K562 (cell line): ENCODE results near the gene CAPRIN2. TPM values are rescaled to one million over a fixed set of nuclear protein-coding genes. Genes with fewer than 3 reads are reported as not detected.

ENCODE experiments used
- ATAC-seq: fragments of 200-7000 bp; cut with Tn5 transposase; 3 replicates; pipeline ENCODE4 v1.9.1; 2020; ENCODE audit warnings: moderate library complexity
- BruUV-seq: library from RNA; stranded (reverse); fragments of 400-500 nt; replicated peaks from 2 replicates; lab custom pipeline; 2021; lab: Mats Ljungman, UMichigan
- CTCF ChIA-PET: fragments of 300-600 bp; formaldehyde crosslinking; extraction: SDS; loops from one replicate; lab custom pipeline; 2021; ENCODE audit warnings: low intra/inter-chr PET ratio; lab: Yijun Ruan, JAX
- POLR2A ChIA-PET: fragments of 300-600, 350-650 bp; sonication (Branson Sonifier 250); formaldehyde crosslinking; extraction: SDS; loops from one replicate; lab custom pipeline; 2021; ENCODE audit warnings: antibody characterized with exemption, inconsistent platforms; lab: Yijun Ruan, JAX
- DNase-seq, 4 experiments: peaks; one replicate each; pipeline versions ENCODE4 v3.0.0 to v3.0.0-alpha.2; 2011 to 2018; ENCODE audit warnings: low spot score in 3 of 4, mixed read lengths in 3 of 4; ENCODE audit errors: extremely low read depth in 1 of 4
- FAIRE-seq: peaks from 2 replicates; lab custom pipeline; 2011; peaks lifted over from hg19 to GRCh38; lab: Jason Lieb, UNC
- H2AFZ ChIP-seq: 2 replicates; pipeline ENCODE4 v1.6.0; 2011; ENCODE audit warnings: low read depth, low read length, control low read depth, inconsistent platforms
- H3K27ac ChIP-seq: fragments of 200-600 bp; 3 replicates; pipeline ENCODE4 v1.8.0; 2011; ENCODE audit warnings: low read depth, mild to moderate bottlenecking, control low read depth, inconsistent platforms, low read length, moderate library complexity, mixed read lengths; ENCODE audit errors: extremely low read depth
- H3K27me3 ChIP-seq, 2 experiments: fragments of 300-600 bp in 1 of 2; 2 replicates in 1 of 2; 3 replicates in 1 of 2; pipeline versions ENCODE4 v1.6.0 to v1.8.0; 2011; ENCODE audit warnings: inconsistent platforms in 2 of 2, low read length in 2 of 2, mild to moderate bottlenecking in 1 of 2, mixed read lengths in 1 of 2, moderate library complexity in 1 of 2; ENCODE audit not compliant: control insufficient read depth in 2 of 2, insufficient read depth in 2 of 2
- H3K36me3 ChIP-seq: fragments of 300-600 bp; 3 replicates; pipeline ENCODE4 v1.8.0; 2011; ENCODE audit warnings: mild to moderate bottlenecking, low read length, inconsistent platforms; ENCODE audit not compliant: control insufficient read depth, insufficient read depth
- H3K4me1 ChIP-seq, 2 experiments: fragments of 200-600 bp in 1 of 2; replicated peaks in 1 of 2; 2 replicates in 1 of 2; 3 replicates in 1 of 2; pipeline versions ENCODE4 v1.5.1 to v1.8.0; 2011; ENCODE audit warnings: inconsistent platforms in 2 of 2, low read length in 2 of 2, mild to moderate bottlenecking in 1 of 2, mixed read lengths in 1 of 2, moderate library complexity in 1 of 2; ENCODE audit not compliant: control insufficient read depth in 2 of 2, insufficient read depth in 2 of 2
- H3K4me2 ChIP-seq: 2 replicates; pipeline ENCODE4 v1.6.1; 2011; ENCODE audit warnings: low read length, control low read depth, inconsistent platforms, mixed read lengths; ENCODE audit not compliant: insufficient read depth
- H3K4me3 ChIP-seq: fragments of 200-600 bp; sonication (generic), shearing (Covaris generic); 2 replicates; pipeline ENCODE4 v1.5.1; 2016; ENCODE audit warnings: control low read depth, inconsistent platforms
- H3K79me2 ChIP-seq: fragments of 200-600 bp; 3 replicates; pipeline ENCODE4 v1.8.0; 2011; ENCODE audit warnings: low read length, inconsistent platforms; ENCODE audit not compliant: control insufficient read depth, insufficient read depth
- H3K9ac ChIP-seq, 2 experiments: 2 replicates each; pipeline versions ENCODE4 v1.6.0 to v1.6.1; 2011; ENCODE audit warnings: low read depth in 2 of 2, low read length in 2 of 2, control low read depth in 1 of 2, inconsistent platforms in 1 of 2, mild to moderate bottlenecking in 1 of 2, mixed read lengths in 1 of 2; ENCODE audit not compliant: insufficient read depth in 1 of 2
- H3K9me1 ChIP-seq: one replicate; pipeline ENCODE4 v1.6.0; 2011; ENCODE audit warnings: inconsistent platforms, mild to moderate bottlenecking, low read length, moderate library complexity; ENCODE audit not compliant: control insufficient read depth, insufficient read depth
- H3K9me3 ChIP-seq: replicated peaks from 2 replicates; pipeline ENCODE4 v1.5.1; 2011; ENCODE audit warnings: low read depth, low read length, inconsistent platforms; ENCODE audit not compliant: control insufficient read depth, insufficient read depth
- H4K20me1 ChIP-seq: replicated peaks from 2 replicates; pipeline ENCODE4 v1.6.1; 2011; ENCODE audit warnings: low read length, inconsistent platforms, mixed read lengths; ENCODE audit not compliant: control insufficient read depth, insufficient read depth
- CREM ChIP-seq: IDR thresholded peaks from 2 replicates; pipeline ENCODE4 v1.6.1; 2014; ENCODE audit warnings: antibody characterized with exemption, low read depth
- KDM1A ChIP-seq, 2 experiments: fragments of 450-650 bp; IDR thresholded peaks; 2 replicates each; pipeline ENCODE4 v1.6.1; 2016; ENCODE audit warnings: mild to moderate bottlenecking in 2 of 2
- KLF16 ChIP-seq: IDR thresholded peaks from 2 replicates; pipeline ENCODE4 v1.6.1; 2016; ENCODE audit warnings: antibody characterized with exemption
- MTA3 ChIP-seq: fragments of 450-650 bp; formaldehyde crosslinking; IDR thresholded peaks from 2 replicates; pipeline ENCODE4 v1.6.1; 2017; ENCODE audit warnings: mild to moderate bottlenecking, borderline replicate concordance
- NRF1 ChIP-seq, 2 experiments: fragments of 450-650 bp; IDR thresholded peaks in 1 of 2; conservative IDR thresholded peaks in 1 of 2; 2 replicates each; pipeline ENCODE4 v1.6.1; 2014; ENCODE audit warnings: mild to moderate bottlenecking in 2 of 2
- POLR2G ChIP-seq: fragments of 200-400 bp; formaldehyde crosslinking; IDR thresholded peaks from 2 replicates; pipeline ENCODE4 v1.6.1; 2017; ENCODE audit warnings: low read depth, mild to moderate bottlenecking, antibody characterized with exemption, low read length, moderate library complexity
- PRMT5 ChIP-seq: sonication (generic); formaldehyde crosslinking; IDR thresholded peaks from 2 replicates; pipeline ENCODE4 v1.5.0; 2020; ENCODE audit warnings: missing genetic modification reagents
- RBM39 ChIP-seq: fragments of 200-400 bp; formaldehyde crosslinking; optimal IDR thresholded peaks from 2 replicates; pipeline ENCODE3; 2018; ENCODE audit warnings: low read depth, low read length
- SMARCC2 ChIP-seq: fragments of 450-650 bp; IDR thresholded peaks from 2 replicates; pipeline ENCODE4 v1.6.1; 2017; ENCODE audit warnings: antibody characterized with exemption, moderate library complexity, mild to moderate bottlenecking, low read depth
- ZBTB7A ChIP-seq: IDR thresholded peaks from 2 replicates; pipeline ENCODE4 v1.6.1; 2011; ENCODE audit warnings: low read depth, mild to moderate bottlenecking, low read length, moderate library complexity, borderline replicate concordance; ENCODE audit not compliant: control insufficient read depth
- ZNF311 ChIP-seq: fragments of 250-450 bp; sonication (Bioruptor Pico); IDR thresholded peaks from 2 replicates; pipeline ENCODE4 v1.4.0; 2020; ENCODE audit warnings: mild to moderate bottlenecking, moderate library complexity
- WGBS: fragments of 100-300 bp; shearing (Covaris generic); methylation state at CpG from one replicate; pipeline ENCODE4 v1.1.6; 2016; ENCODE audit warnings: low coverage, mixed read lengths; ENCODE audit not compliant: insufficient coverage; ENCODE audit errors: missing lambda C conversion rate; 5-methylcytosine and 5-hydroxymethylcytosine counted together
- in situ Hi-C: fragments of 300-500 bp; cut with MboI; formaldehyde crosslinking; loops from 4 replicates; pipeline ENCODE4 v1.15.0; 2018; ENCODE audit warnings: inconsistent platforms, mixed read lengths
- intact Hi-C: fragments of 100-400 bp; cut with micrococcal nuclease; formaldehyde crosslinking; loops from 2 replicates; pipeline ENCODE4 v1.14.2; 2022
- polyA plus RNA-seq, 8 experiments: library from polyadenylated mRNA; depleted of rRNA in 4 of 8; stranded (reverse) in 5 of 8; unstranded in 3 of 8; fragments of >200 nt; fragmentation: Nextera tagmentation in 2 of 8; fragmentation: Illumina TruSeq in 1 of 8; extraction: Ambion mirVana in 2 of 8; extraction: Trizol in 1 of 8; gene quantifications; 2 replicates each; pipeline versions ENCODE4 v1.2.1 to v1.2.3, GENCODE V29; 2011 to 2014; ENCODE audit warnings: inconsistent platforms in 1 of 8, missing spikeins in 1 of 8
- total RNA-seq, 7 experiments: library from RNA; depleted of rRNA in 6 of 7; stranded (reverse); fragments of >200 nt in 6 of 7; fragmentation: Illumina TruSeq in 2 of 7; extraction: Trizol in 2 of 7; gene quantifications; 2 replicates each; pipeline versions ENCODE4 v1.2.1 to v1.2.3, GENCODE V29; 2011 to 2021; ENCODE audit warnings: low replicate concordance in 1 of 7
- TF ChIP-seq, protein P1 (sequence below), 2 experiments: IDR thresholded peaks; 2 replicates each; pipeline ENCODE4 v1.6.1; 2011; ENCODE audit warnings: borderline replicate concordance in 1 of 2, control low read depth in 1 of 2, low read depth in 1 of 2, low read length in 1 of 2, mild to moderate bottlenecking in 1 of 2, mixed read lengths in 1 of 2, moderate library complexity in 1 of 2; ENCODE audit not compliant: insufficient read depth in 1 of 2, insufficient read length in 1 of 2, poor library complexity in 1 of 2, severe bottlenecking in 1 of 2; ENCODE audit errors: extremely low read depth in 1 of 2
- TF ChIP-seq, protein P2 (sequence below): fragments of 450-650 bp; formaldehyde crosslinking; IDR thresholded peaks from 2 replicates; pipeline ENCODE4 v1.4.0; 2020; ENCODE audit warnings: mild to moderate bottlenecking, moderate library complexity
- TF ChIP-seq, protein P3 (sequence below): sonication (generic); formaldehyde crosslinking; IDR thresholded peaks from 2 replicates; pipeline ENCODE4 v1.8.0; 2023; ENCODE audit warnings: mild to moderate bottlenecking, missing genetic modification reagents

Gene CAPRIN2
- total and polyA plus RNA-seq, 9 of the 15 experiments (the other 6 are each of a cell fraction or from before 2014, with no cell fraction given) = 2.3 to 14.5 (median 8.9) TPM

DNA sequence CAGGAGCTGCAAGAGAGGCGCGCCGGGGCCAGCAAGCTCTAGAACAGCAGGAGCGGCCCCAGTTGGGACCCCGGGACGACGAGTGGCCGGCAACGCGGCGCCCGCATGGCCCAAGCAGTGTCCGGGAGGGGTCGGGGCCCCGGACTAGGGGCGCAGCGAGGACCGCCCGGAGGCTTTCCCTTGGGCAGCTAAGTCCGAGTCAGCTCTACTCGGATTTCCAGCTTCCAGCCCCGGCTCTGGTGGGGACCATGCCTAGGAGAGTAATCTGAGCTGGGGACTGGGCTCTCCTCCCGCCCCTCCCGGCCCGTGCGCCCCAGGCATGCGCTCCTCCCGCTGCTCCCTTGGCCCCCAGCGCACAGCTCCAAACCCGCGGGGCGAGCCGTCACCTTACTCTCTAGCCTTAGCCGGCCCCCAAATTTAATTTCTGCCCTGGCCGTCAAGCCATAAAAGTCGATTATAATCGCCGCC, 41.6 kb upstream of the CAPRIN2 start:
- H3K4me2 ChIP-seq = peak overlapping the region; percentile 69
- H3K9me1 ChIP-seq = no peaks in the 10 kb centered on the region
- H3K4me3 ChIP-seq = peak overlapping the region; percentile 34
- H3K9me3 ChIP-seq = no peaks in the 10 kb centered on the region
- no TSS peak for BruUV-seq
- H3K4me1 ChIP-seq = peaks cover 0 to 13% of the 10 kb centered on the region in 2 experiments; a peak in 3 of 5 replicates
- intact Hi-C loops = loop anchor here (2.0 kb wide), 1 partner anchor 42 kb away; the partner anchor contains the start of gene CAPRIN2
- H3K27ac ChIP-seq = no peak overlapping the region
- DNase-seq (peak in 3 of 4 experiments; percentile 26 to 36 (median 29)), ATAC-seq (peak; percentile 79), FAIRE-seq (no peak)
- in situ Hi-C loops = no loop called here
- CTCF ChIA-PET = no interaction called here
- no peaks in the 10 kb centered on the region for H3K36me3 ChIP-seq
- H2AFZ ChIP-seq = peak overlapping the region; percentile 64
- POLR2A ChIA-PET = interaction anchor here (0.8 kb wide), 1 partner anchor 9 kb away, joined by 5 read pairs; no protein-coding TSS in a partner anchor
- H3K79me2 ChIP-seq = no peaks in the 10 kb centered on the region
- peak overlapping the region; percentile 10 to 83; a peak in 3 of 4 replicates for H3K9ac ChIP-seq
- peaks cover 0 to 4% of the 10 kb centered on the region in 2 experiments; a peak in 2 of 5 replicates for H3K27me3 ChIP-seq
- 4% methylated on average over 18 of the region's 38 CpGs for WGBS
- H4K20me1 ChIP-seq = no peaks in the 10 kb centered on the region
- TF ChIP-seq SMARCC2 = no peak
- TF ChIP-seq KDM1A (IDR thresholded peaks at IDR 0.05) = no peak
- TF ChIP-seq CREM = no peak
- TF ChIP-seq ZBTB7A = no peak
- TF ChIP-seq, protein P1, sequence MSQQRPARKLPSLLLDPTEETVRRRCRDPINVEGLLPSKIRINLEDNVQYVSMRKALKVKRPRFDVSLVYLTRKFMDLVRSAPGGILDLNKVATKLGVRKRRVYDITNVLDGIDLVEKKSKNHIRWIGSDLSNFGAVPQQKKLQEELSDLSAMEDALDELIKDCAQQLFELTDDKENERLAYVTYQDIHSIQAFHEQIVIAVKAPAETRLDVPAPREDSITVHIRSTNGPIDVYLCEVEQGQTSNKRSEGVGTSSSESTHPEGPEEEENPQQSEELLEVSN (IDR thresholded peaks at IDR 0.05; ENCODE audit: borderline replicate concordance in 1 of 2, extremely low read depth in 1 of 2, insufficient read depth in 1 of 2, insufficient read length in 1 of 2, low read depth in 1 of 2, low read length in 1 of 2, poor library complexity in 1 of 2, severe bottlenecking in 1 of 2) = peak in 1 of 2 experiments; percentile 8
- no peak for TF ChIP-seq RBM39
- no peak for TF ChIP-seq KLF16
- no peak for TF ChIP-seq PRMT5 (CRISPR knock-in tag)
- TF ChIP-seq, protein P2, sequence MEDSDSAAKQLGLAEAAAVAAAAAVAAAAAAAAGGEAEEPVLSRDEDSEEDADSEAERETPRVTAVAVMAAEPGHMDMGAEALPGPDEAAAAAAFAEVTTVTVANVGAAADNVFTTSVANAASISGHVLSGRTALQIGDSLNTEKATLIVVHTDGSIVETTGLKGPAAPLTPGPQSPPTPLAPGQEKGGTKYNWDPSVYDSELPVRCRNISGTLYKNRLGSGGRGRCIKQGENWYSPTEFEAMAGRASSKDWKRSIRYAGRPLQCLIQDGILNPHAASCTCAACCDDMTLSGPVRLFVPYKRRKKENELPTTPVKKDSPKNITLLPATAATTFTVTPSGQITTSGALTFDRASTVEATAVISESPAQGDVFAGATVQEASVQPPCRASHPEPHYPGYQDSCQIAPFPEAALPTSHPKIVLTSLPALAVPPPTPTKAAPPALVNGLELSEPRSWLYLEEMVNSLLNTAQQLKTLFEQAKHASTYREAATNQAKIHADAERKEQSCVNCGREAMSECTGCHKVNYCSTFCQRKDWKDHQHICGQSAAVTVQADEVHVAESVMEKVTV (CRISPR knock-in tag) = no peak
- 0 out of 2 replicates have a peak, but pooled peaks have one; percentile 28 for TF ChIP-seq POLR2G
- TF ChIP-seq MTA3 = no peak
- TF ChIP-seq ZNF311 (CRISPR knock-in tag) = no peak
- TF ChIP-seq, protein P3, sequence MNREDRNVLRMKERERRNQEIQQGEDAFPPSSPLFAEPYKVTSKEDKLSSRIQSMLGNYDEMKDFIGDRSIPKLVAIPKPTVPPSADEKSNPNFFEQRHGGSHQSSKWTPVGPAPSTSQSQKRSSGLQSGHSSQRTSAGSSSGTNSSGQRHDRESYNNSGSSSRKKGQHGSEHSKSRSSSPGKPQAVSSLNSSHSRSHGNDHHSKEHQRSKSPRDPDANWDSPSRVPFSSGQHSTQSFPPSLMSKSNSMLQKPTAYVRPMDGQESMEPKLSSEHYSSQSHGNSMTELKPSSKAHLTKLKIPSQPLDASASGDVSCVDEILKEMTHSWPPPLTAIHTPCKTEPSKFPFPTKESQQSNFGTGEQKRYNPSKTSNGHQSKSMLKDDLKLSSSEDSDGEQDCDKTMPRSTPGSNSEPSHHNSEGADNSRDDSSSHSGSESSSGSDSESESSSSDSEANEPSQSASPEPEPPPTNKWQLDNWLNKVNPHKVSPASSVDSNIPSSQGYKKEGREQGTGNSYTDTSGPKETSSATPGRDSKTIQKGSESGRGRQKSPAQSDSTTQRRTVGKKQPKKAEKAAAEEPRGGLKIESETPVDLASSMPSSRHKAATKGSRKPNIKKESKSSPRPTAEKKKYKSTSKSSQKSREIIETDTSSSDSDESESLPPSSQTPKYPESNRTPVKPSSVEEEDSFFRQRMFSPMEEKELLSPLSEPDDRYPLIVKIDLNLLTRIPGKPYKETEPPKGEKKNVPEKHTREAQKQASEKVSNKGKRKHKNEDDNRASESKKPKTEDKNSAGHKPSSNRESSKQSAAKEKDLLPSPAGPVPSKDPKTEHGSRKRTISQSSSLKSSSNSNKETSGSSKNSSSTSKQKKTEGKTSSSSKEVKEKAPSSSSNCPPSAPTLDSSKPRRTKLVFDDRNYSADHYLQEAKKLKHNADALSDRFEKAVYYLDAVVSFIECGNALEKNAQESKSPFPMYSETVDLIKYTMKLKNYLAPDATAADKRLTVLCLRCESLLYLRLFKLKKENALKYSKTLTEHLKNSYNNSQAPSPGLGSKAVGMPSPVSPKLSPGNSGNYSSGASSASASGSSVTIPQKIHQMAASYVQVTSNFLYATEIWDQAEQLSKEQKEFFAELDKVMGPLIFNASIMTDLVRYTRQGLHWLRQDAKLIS = no peak
- peak; percentile 62 to 69 for TF ChIP-seq NRF1 (conservative IDR thresholded peaks at IDR 0.05 in 1 of 2, IDR thresholded peaks at IDR 0.05 in 1 of 2)
